Measurements from ENCODE around the gene NENF.
"Not testable (repeated sequence)": the region's sequence is repeated elsewhere in the genome, so short reads cannot be mapped to it uniquely, and the experiment has no call there.

NENF gene

DNA sequence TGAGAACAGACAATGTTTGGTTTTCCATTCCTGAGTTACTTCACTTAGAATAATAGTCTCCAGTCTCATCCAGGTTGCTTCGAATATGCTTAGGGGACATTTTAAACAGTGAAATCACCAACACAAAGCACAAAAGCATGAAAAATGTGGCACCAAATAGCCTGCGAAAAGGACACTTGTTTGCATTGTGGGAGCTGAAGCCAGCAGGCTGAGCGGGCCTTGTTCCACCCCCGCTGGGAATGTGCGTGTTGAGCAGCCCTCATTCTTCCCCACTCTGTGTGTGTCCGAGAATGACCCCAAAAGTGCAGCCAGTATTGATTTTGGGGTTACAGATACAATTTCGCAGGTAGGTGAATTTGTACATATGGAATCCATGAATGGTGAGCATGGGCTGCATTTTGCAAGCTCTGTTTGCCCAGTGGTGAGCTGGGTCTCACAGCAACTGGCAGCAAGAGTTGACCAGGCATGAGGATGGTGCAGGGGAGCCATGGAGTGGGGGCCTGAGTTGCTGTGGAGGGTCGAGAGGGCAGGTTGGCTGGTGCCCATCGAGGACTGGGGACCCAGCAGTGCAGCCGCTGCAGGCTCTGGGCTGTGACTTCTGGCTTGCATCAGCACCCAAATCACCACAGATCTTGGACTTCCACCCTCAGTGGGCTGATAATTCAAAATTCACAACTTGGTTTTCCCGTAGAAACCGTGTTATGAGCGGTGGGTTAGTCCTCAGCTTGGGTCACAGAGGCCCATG lies 29.4 kb downstream of the NENF start:
- DNase-seq, result no peak

DNA sequence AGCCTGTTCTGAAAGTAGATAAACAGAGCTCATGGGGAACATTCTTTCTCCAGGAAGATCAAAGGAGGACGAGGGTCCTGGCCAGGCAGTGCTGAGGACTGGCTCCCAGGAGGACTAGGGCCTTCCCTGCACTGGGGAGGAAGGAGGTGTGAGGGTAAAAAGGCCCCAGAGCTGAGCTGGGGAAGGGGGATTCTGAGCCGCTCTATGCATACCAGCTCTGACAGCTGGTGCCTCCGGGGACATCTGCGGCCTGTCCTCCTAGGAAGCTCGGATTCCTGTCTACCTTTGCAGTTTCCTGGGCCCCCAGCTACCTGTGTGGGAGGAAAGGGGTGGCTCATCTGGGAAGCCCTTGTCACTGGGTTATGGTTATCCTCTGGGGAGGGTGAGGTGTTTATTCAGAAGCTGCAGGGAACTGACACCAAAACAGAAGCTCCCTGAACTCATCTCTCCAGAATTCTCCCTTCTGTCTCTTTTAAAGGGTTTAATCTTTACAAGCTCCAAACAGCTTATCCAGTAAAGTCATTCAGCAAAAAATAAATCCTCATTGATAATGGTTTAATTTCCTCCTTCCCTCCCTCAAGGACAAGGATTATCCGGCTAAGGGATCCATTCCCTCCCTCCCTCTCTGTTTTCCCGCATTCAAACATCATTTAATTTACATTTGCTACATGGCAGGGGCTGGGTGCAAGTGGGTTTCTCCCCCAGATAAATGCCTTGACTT lies 31.0 kb downstream of the NENF start:
- no peak for DNase-seq

DNA sequence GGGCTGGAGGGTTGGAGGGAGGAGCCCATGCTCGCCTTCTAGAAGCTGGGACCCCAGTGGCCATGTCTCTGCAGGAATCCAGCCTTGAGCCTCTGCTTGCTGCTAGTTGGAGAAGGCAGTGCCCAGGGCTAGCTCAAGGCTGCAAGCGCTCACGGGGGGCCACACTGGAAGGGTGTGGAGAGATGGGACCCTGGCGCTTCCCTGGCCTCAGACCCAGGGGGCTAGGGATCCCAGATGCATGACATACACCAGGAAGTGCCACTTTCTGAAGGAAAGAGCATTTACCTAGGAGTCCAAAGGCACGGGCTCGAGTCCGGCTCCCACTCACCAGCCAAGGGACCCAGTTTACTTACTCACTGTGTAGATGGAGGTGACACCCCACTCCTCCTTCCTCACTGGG lies 32.6 kb downstream of the NENF start:
- DNase-seq, result no peak

DNA sequence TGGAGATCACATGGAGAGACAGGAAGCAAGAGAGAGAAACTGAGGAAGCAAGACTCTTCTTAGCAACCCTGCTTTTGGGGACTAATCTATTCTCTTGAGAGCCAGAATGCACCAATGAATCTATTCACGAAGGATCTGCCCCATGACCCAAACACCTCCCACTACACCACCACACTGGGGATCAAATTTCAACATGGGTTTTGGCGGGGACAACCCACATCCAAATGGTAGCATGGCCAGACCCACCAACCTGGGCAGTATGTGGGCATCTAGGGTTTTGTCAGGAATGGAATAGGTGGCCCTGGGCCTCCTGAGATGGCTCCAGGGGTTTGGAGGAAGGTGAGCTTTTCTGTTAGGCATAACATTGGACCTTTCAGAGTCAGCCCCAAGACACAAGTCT lies 33.7 kb downstream of the NENF start:
- DNase-seq, result no peak

DNA sequence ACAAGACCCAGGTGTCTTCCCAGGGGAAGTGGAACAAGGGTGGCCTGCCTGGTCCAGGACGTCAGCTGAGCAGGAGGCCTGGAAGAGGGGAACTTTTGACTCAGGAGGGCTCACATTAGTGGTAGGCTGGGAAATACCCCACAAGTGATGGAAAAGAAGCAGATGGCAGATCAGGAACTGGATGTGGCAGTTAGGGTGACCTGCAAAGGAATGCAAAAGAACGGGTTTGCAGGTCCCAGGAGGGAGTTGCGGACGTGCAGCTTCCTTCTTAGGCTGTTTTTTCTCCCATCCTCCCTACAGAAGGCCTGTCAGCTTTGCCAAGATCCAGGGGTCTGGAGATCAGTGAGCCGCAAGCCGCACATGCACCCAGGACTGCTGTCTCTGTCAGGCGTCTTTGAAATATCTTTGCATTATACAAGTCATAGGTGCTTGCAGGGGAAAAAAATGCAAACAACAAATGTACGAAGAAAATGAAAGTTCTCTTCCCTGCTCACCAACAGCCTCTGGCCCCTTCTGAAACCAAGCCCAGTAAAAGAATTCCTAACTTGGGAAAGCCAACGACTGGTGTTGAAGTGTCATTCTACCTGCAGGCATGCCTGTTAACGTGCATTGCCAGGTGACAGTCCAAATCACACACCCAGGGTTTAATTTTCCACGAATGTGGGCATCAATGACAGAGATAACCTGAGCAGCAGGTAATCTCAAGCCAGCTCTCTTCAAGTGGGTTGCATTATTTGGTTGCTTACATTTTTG lies 34.4 kb downstream of the NENF start:
- DNase-seq, result no peak

DNA sequence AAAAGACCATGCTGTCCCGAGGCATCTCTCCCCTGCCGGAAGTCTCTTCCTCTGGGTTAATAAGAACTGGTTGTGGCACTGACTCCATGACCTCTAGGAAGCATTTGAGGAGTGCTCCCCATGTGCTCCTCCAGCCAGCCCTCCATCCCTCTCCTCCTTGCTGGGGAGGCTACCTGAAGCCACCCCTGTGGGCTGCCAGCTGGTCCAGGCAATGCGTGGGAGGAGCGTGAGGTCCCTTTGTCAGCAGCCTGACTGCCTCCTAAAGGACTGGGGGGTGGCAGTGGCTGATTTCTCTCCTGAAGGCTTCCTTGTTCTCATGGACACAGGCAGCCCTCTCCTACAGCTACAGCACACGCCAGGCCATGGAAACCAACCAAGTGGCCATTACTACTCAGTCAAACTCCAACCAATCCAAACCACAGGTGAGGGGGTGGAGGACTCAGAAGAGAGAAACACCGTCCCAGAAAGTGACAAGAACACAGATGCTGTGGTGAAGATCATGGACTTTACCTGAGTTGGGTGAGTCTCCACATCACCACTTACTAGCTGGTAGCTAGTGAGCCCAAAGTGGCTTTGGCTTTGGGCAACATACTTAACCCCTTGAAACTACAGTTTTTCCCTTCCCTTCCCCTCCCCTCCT lies 35.2 kb downstream of the NENF start:
- no peak for DNase-seq

DNA sequence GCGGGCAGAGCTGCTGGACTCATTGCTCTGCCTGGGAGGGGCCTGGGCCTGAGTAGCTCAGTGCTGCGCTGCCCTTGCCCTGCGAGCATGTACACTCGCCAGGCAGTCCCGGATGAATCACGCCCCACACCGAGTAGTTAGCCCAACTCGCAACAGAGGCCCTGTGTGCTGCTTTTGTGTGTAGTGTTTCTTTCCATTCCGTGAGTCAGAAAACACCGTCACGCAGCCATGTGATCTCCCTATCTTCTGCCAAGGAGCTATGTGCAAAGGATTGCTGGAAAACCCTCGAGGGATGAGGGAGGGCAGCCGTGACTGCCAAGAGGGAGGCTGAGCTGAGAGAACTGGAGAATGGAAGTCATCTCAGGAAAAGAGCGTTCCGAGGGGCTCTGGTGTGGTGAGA lies 37.3 kb downstream of the NENF start:
- no peak for DNase-seq

DNA sequence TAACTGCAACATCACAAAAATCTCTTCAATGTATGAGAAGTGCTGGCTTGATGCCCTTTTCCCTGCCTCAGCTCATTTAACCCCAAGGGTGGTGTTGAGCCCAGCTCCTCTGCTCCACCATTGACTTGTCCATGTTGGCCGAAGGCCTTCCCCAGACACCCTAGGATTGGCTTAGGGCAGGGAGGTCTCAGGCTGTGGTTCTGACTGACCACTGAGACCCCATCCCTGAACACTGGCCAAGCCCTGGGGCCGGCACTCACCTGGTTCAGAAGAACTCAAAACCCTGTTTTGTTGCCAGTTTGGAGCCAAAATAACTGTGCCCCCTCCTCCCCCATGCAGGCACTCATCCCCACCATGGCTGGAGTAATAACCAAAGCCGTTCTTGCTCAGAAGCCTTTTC lies 38.6 kb downstream of the NENF start:
- DNase-seq, result no peak

DNA sequence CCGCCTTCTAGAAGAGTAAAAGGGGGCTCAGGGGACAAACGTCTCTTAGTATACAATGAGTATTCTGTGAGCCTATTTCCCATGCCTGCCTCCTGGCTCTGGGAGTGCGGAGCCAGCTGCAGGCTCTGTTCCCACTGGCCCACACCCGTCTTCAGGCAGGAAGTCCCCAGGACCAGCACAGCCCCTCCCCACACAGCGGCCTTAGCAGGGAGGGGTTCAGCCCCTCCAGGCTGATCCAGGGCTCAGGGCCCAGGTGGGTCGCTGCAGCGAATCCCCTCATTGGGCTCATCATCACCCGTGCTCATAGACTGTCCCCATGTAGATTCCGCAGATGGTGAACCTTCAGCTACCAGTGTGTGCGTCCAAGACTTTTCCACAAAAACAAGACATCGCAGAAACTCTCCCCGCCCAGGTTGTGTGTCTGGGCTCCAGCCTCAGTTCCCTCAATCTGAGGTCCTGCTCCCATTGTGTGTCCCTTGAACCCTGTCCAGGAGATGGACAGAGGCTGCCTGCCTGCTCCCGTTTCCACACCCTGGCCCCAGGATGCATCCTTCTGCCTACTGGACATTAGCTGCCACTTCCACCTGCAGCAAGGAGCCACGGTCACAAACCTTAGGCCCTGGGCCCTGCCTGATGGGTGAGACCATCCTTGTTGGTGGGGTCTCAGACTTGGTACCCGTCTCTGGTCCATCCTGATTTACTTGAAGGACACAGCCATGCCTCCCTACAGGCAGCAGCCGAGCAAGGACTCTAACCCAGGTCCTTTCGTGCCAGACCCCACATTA lies 39.4 kb downstream of the NENF start:
- DNase-seq, result no peak

DNA sequence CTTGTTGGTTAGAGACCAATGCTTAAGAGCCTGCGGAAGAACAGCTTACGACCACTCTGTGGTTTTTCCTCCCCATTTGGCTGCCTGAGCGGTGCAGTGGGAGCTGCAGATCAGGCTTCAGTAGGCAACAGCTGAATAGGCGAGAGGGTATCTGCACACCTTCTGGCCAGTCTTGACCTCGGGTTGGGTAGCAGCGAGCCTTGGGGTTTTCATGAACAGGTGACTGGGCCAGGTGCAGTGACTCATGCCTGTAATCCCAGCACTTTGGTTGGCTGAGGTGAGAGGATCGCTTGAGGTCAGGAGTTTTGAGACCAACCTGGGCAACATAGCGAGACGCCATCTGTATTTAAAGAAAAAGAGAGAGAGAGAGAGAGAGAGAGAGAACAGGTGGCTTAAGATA lies 41.0 kb downstream of the NENF start:
- no peak for DNase-seq

DNA sequence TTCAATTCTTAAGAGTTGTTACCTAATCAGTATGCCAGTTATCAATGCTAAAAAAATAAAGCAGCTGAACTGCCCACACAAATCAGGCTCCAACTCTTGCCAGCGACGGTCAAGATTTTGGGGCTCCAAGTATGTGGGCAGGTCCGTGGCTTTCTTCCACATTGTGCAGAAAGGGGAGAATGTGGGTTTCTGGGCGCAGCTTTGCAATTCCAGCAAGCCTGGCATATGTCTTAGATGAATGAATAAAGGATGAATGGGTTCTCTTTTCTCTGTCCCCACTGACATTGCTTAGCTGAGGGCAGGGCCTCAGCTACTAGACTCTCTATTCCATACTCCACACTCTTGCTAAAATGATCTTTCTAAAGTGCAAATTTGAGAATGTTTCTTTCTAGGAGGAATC lies 42.4 kb downstream of the NENF start:
- no peak for DNase-seq

DNA sequence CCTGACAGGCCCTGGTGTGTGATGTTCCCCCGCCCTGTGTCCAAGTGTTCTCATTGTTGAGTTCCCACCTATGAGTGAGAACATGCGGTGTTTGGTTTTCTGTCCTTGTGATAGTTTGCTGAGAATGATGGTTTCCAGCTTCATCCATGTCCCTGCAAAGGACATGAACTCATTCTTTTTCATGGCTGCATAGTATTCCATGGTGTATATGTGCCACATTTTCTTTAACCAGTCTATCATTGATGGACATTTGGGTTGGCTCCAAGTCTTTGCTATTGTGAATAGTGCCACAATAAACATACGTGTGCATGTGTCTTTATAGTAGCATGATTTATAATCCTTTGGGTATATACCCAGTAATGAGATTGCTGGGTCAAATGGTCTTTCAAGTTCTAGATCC lies 43.1 kb downstream of the NENF start:
- not testable (repeated sequence) for DNase-seq

DNA sequence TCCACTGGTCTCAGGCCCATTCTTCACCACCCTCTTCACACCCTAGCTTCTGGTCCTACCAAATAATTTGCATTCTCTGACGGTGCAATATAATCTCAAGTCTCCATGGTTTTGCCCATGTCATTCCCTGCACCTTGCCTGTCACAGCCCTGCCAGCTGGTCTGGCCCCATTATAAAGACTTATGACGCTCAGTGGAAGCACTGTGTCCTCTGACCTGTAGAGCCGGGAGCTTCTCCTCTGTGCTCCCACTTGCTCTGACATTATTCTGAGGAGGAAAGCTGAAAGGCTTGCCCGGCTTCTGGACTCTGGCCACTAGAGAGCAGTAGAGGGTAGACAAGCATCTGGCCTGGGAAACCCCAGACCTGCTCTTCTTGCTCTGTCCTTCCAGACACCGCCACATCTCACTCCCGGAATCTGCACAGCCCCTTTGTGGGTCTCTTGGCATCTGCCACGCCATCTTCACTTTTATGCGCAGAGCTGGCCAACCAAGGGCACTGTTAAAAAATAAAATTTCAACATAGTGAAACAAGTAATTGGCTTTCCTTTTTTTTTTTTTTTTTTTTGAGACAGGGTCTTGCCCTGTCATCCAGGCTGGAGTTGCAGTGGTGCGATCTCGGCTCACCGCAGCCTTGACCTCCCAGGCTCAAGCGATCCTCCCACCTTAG lies 44.4 kb downstream of the NENF start:
- DNase-seq, result peak; percentile 88

DNA sequence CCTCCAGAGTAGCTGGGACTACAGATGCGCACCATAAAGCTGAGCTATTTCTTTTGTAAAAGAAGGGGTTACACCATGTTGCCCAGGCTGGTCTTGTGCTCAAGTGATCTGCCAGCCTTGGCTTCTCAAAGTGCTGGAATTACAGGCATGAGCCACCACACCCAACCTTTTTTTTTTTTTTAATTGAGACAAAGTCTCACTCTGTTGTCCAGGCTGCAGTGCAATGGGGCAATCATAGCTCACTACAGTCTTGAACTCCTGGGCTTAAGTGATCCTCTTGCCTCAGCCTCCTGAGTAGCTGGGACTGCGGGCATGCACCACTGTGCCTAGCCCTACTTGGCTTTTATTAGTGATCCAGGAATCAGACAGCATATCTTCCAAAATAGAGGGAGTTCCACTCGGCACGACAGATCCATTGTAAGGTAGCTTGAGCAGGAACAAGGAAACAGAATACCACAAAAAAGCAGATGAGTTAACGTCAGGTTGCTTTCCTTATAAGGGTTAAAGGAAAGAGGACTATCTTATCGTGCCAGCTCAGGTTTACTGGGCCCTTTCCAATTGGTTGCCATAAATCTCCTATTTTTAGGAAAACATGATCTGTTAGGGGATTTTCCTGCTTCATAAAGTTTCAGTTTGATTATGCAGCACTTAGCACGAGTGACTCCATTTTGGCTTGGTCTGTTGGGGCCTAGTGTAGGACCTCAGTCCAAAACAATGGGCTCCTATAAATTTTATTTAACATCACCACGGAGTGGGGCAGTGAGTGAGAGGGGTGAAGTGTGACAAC lies 45.2 kb downstream of the NENF start:
- no peak for DNase-seq

DNA sequence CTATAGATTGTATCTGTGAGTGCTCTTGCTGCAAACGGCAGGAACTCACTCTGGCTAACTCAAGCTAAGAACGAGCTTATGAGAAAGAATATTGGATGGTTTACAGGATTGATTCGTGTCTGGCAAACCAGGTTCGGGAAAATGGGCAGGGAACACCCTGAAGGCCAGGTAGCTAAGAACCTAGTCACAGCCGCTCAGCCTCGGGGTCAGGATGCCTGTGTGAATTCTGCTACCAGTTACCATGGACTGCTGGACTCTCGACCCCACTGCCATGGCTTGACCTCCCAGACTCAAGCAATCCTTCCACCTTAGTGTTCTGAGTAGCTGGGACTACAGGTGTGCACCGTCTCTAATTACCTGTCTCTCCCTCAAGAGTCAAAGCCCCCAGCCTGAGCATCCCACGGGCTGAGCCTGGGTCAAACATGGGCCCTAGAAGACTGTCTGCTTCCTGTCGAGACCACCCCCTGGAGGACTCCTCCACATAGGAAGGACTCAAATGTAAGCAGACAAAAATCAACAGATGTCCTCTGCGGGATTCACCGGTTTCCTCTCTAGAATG lies 45.8 kb downstream of the NENF start:
- no peak for DNase-seq

DNA sequence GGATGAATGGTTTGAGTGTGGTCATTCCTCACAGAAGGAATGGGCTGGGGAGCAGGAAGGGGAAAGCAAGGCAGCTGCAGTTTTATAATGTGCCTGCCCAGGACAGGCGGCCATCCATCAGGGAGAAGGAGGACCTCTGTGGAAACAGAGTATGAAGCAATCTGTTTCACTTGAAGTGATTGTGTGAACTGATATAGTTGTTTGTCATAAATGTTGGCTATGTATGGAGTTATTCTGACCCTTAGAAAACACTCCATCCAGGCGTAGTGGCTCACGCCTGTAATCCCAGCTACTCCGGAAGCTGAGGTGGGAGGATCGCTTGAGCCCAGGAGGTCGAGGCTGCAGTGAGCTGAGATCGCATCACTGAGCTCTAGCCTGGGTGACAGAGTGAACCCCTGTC lies 46.5 kb downstream of the NENF start:
- no peak for DNase-seq

DNA sequence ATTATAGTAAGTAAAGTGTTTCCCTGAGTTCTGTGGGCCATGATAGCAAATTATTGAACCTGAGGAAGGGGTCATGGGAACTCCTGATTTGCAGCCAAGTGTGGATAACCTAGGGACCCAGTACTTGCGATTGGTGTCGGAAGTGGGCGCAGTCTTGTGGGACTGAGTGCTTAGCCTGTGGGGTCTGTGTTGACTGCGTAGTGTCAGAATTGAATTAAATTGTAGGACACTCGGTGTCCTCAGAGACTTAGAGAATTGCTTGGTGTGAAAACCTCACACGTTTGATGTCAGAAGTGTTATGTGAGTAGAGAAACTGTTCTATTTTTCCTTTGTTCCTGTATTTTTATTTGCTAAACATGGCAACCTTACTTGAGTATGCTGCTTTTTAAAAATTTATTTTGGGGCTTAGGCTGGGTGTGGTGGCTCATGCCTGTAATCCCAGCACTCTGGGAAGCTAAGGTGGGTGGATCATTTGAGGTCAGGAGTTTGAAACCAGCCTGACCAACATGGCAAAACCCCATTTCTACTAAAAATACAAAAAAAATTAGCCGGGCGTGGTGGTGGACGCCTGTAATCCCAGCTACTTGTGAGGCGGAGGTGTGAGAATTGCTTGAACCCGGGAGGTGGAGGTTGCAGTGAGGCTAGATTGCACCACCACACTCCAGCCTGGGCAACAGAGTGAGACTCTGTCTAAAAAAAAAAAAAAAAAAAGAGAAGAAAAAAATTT lies 48.2 kb downstream of the NENF start:
- DNase-seq, result not testable (repeated sequence)

DNA sequence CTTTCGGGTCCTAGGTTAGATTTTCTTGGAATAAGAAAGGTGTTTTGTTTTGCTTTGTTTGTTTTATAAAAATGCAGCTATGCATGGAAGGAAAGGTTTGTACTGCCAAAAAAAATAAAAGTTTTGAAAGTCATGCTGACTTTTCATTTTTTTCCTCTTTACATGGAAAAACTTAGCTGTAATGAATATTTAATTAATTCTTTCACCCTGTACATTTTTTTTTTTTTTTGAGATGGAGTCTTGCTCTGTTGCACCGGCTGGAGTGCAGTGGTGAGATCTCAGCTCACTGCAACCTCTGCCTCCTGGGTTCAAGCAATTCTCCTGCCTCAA lies 48.7 kb downstream of the NENF start:
- no peak for DNase-seq

DNA sequence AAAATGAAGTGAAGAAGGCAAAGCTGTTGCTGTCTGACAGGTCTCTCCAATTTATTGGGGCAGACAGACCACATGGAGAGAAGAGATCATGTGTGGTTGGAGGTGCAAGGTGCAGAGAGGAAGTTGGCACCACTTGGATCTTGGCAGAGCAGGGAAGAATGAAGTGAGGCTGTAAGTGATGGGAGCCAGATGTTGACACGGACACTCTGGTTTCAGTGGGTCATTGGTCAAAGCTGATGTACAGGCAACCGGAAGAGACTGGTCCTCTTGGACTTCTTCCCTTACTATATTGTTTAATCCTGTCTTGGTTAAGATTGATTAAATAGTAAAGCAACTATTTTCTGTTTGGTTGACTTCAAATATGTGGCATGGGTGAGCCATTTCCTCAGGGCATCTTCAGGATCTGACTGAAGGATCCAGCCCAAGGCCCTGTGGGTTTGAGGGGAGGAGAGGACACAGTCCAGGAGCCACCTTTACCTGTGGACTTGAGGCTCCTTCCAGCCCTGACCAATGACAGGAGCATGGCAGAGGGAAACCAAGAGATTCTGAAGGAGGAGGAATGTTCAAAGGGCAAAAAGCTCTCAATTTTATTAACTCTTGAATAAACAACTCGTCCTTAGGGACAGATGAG lies 49.4 kb downstream of the NENF start:
- no peak for DNase-seq

Data from NCI-H1048 (cell line).